DND-41 (cell line): Measurements from ENCODE around the gene PDSS1.

ENCODE experiments used
- ATAC-seq: fragments of 200-7000 bp; cut with Tn5 transposase; 3 replicates; pipeline ENCODE4 v1.9.1; 2021; ENCODE audit warnings: low read depth; ENCODE audit not compliant: insufficient read depth
- DNase-seq: peaks from one replicate; pipeline ENCODE4 v3.0.0-alpha.2; 2020
- H2AFZ ChIP-seq: 2 replicates; pipeline ENCODE4 v1.6.0; 2012; ENCODE audit warnings: low read depth, low read length
- H3K27ac ChIP-seq: 2 replicates; pipeline ENCODE4 v1.5.1; 2012; ENCODE audit warnings: low read length, inconsistent platforms
- H3K27me3 ChIP-seq: fragments of 200-600 bp; sonication (generic); 2 replicates; pipeline ENCODE4 v1.6.0; 2012; ENCODE audit warnings: low read length, mild to moderate bottlenecking, inconsistent platforms; ENCODE audit not compliant: insufficient read depth, poor library complexity
- H3K36me3 ChIP-seq: 2 replicates; pipeline ENCODE4 v1.5.1; 2012; ENCODE audit warnings: low read length, inconsistent platforms; ENCODE audit not compliant: insufficient read depth
- H3K4me1 ChIP-seq: 2 replicates; pipeline ENCODE4 v1.5.1; 2012; ENCODE audit warnings: mild to moderate bottlenecking, low read length; ENCODE audit not compliant: insufficient read depth
- H3K4me2 ChIP-seq: 2 replicates; pipeline ENCODE4 v1.6.0; 2012; ENCODE audit warnings: mild to moderate bottlenecking, moderate library complexity, low read length, inconsistent platforms; ENCODE audit not compliant: insufficient read depth
- H3K4me3 ChIP-seq, 2 experiments: fragments of 200-600 bp in 1 of 2; shearing (Covaris generic) in 1 of 2; 2 replicates each; pipeline ENCODE4 v1.5.1; 2012 to 2016; ENCODE audit warnings: inconsistent platforms in 2 of 2, low read length in 2 of 2, mild to moderate bottlenecking in 2 of 2, low read depth in 1 of 2, moderate library complexity in 1 of 2
- H3K79me2 ChIP-seq: 2 replicates; pipeline ENCODE4 v1.6.0; 2012; ENCODE audit warnings: low read length, inconsistent platforms; ENCODE audit not compliant: insufficient read depth
- H3K9ac ChIP-seq: 2 replicates; pipeline ENCODE4 v1.6.0; 2012; ENCODE audit warnings: low read depth, mild to moderate bottlenecking, inconsistent platforms, low read length, moderate library complexity
- H3K9me3 ChIP-seq: 2 replicates; pipeline ENCODE4 v1.5.1; 2012; ENCODE audit warnings: low read length, moderate library complexity, mild to moderate bottlenecking, inconsistent platforms; ENCODE audit not compliant: insufficient read depth, severe bottlenecking
- H4K20me1 ChIP-seq: 2 replicates; pipeline ENCODE4 v1.6.0; 2012; ENCODE audit warnings: low read length; ENCODE audit not compliant: insufficient read depth
- EZH2 ChIP-seq: IDR thresholded peaks from 3 replicates; pipeline ENCODE4 v1.6.1; 2012; ENCODE audit warnings: borderline replicate concordance, low read depth, mild to moderate bottlenecking, moderate library complexity, low read length, inconsistent platforms; ENCODE audit not compliant: severe bottlenecking
- TF ChIP-seq, protein P1 (sequence below): IDR thresholded peaks from 2 replicates; pipeline ENCODE4 v1.5.1; 2012; ENCODE audit warnings: borderline replicate concordance, low read length, moderate library complexity, mild to moderate bottlenecking; ENCODE audit not compliant: poor library complexity, severe bottlenecking; ENCODE audit errors: extremely low read depth

PDSS1 gene

GRCh38 chr10:26728957-26729356 is 31.5 kb downstream of the PDSS1 start:
- Histone ChIP-seq H3K27me3 (no peaks in the 10 kb centered on the region), H4K20me1 (no peaks in the 10 kb centered on the region), H3K36me3 (peaks cover 86% of the 10 kb centered on the region), H3K4me3 (no peak overlapping the region), H3K27ac (no peak overlapping the region), H3K79me2 (no peaks in the 10 kb centered on the region; the same call in 1 of the 2 replicates), H3K4me1 (no peaks in the 10 kb centered on the region), H3K4me2 (no peak overlapping the region), H2AFZ (no peak overlapping the region), H3K9ac (no peak overlapping the region), H3K9me3 (no peaks in the 10 kb centered on the region)
- DNase-seq (no peak), ATAC-seq (no peak)
- TF ChIP-seq EZH2, result no peak
- TF ChIP-seq, protein P1, sequence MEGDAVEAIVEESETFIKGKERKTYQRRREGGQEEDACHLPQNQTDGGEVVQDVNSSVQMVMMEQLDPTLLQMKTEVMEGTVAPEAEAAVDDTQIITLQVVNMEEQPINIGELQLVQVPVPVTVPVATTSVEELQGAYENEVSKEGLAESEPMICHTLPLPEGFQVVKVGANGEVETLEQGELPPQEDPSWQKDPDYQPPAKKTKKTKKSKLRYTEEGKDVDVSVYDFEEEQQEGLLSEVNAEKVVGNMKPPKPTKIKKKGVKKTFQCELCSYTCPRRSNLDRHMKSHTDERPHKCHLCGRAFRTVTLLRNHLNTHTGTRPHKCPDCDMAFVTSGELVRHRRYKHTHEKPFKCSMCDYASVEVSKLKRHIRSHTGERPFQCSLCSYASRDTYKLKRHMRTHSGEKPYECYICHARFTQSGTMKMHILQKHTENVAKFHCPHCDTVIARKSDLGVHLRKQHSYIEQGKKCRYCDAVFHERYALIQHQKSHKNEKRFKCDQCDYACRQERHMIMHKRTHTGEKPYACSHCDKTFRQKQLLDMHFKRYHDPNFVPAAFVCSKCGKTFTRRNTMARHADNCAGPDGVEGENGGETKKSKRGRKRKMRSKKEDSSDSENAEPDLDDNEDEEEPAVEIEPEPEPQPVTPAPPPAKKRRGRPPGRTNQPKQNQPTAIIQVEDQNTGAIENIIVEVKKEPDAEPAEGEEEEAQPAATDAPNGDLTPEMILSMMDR, result no peak

- Histone ChIP-seq H3K27ac (no peak overlapping the region), H3K4me2 (no peak overlapping the region)
- DNase-seq, result no peak
Observed at GRCh38 chr10:26729395-26729794, 31.9 kb downstream of the PDSS1 start.

DNA sequence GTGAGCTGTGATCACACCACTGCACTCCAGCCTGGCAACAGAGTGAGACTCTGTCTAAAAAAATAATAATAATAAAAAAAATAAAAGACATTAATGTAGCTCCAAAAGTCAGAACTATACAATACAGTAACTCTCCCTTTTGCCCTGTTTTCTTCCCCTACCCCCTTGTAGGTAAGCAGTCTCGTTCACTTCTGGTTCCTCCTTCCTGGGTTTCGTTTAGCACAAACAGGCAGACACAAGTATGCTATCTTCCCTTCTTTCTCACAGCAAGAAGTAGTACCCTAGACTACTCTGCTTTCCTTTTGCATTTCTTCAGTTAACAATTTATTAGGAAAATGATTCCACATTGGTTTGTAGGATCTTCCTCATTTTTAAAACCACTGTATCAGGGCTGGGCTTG is 33.1 kb downstream of the PDSS1 start:
- Histone ChIP-seq H3K4me3 (no peak overlapping the region), H3K9ac (no peak overlapping the region), H4K20me1 (no peaks in the 10 kb centered on the region), H3K36me3 (peaks cover 83% of the 10 kb centered on the region), H3K27ac (no peak overlapping the region), H2AFZ (no peak overlapping the region), H3K27me3 (no peaks in the 10 kb centered on the region), H3K79me2 (no peaks in the 10 kb centered on the region; the same call in 1 of the 2 replicates), H3K4me2 (no peak overlapping the region), H3K4me1 (no peaks in the 10 kb centered on the region), H3K9me3 (no peaks in the 10 kb centered on the region)
- TF ChIP-seq, protein P1, result no peak
- no peak for TF ChIP-seq EZH2
- DNase-seq, result no peak
- ATAC-seq, result no peak

More at GRCh38 chr10:26729395-26729794, 31.9 kb downstream of the PDSS1 start:
- H2AFZ ChIP-seq, result no peak overlapping the region
- ATAC-seq, result no peak
- H3K9ac ChIP-seq, result no peak overlapping the region
- H3K4me3 ChIP-seq, result no peak overlapping the region
- no peaks in the 10 kb centered on the region for H3K9me3 ChIP-seq
- H3K27me3 ChIP-seq, result no peaks in the 10 kb centered on the region
- no peaks in the 10 kb centered on the region for H3K4me1 ChIP-seq
- H3K79me2 ChIP-seq, result no peaks in the 10 kb centered on the region; the same call in 1 of the 2 replicates
- TF ChIP-seq, protein P1, result no peak
- TF ChIP-seq EZH2, result no peak
- peaks cover 85% of the 10 kb centered on the region for H3K36me3 ChIP-seq
- no peaks in the 10 kb centered on the region for H4K20me1 ChIP-seq
